Right lobe of liver (tissue), 6 donors: ENCODE results near the gene MTA2. TPM values are rescaled to one million over a fixed set of nuclear protein-coding genes. Genes with fewer than 3 reads are reported as not detected.
"Not testable (repeated sequence)": the region's sequence is repeated elsewhere in the genome, so short reads cannot be mapped to it uniquely, and the experiment has no call there.

Source experiments
- ATAC-seq, 4 donors: fragments of 200-7000 bp; cut with Tn5 transposase; one replicate each; pipeline ENCODE4 v1.9.1; 2020; ENCODE audit warnings: mild to moderate bottlenecking in 4 of 4, moderate library complexity in 4 of 4
- DNase-seq, 3 donors: peaks; one replicate each; pipeline ENCODE4 v3.0.0-alpha.2; 2020
- H3K27ac ChIP-seq, 3 donors: fragments of 200-600 bp; one replicate each; pipeline ENCODE4 v1.8.0; 2022
- H3K27me3 ChIP-seq, 2 donors: fragments of 200-600 bp; one replicate each; pipeline ENCODE4 v1.8.0; 2022
- H3K36me3 ChIP-seq, 4 donors: fragments of 200-600 bp; sonication (generic) in 1 of 4; one replicate each; pipeline versions ENCODE4 v1.5.1 to v1.8.0; 2017 to 2022; ENCODE audit warnings: control low read depth in 1 of 4
- H3K4me1 ChIP-seq, 4 donors: fragments of 200-600 bp; sonication (generic) in 1 of 4; one replicate each; pipeline versions ENCODE4 v1.5.1 to v1.8.0; 2017 to 2022; ENCODE audit warnings: control low read depth in 1 of 4
- H3K4me3 ChIP-seq, 3 donors: fragments of 200-600 bp; one replicate each; pipeline ENCODE4 v1.8.0; 2022
- H3K9me3 ChIP-seq, 4 donors: fragments of 200-600 bp; sonication (generic) in 1 of 4; one replicate each; pipeline versions ENCODE4 v1.5.1 to v1.8.0; 2017 to 2022; ENCODE audit warnings: control low read depth in 1 of 4
- POLR2A ChIP-seq: fragments of 450-650 bp; IDR thresholded peaks from one replicate; pipeline ENCODE4 v1.6.1; 2017; ENCODE audit warnings: antibody characterized with exemption, mild to moderate bottlenecking
- WGBS: methylation state at CpG from one replicate; pipeline ENCODE4 v1.1.6; 2018; ENCODE audit warnings: low coverage, low lambda C conversion rate; ENCODE audit not compliant: insufficient coverage; ENCODE audit errors: missing lambda C conversion rate; 5-methylcytosine and 5-hydroxymethylcytosine counted together
- intact Hi-C, 2 donors: fragments of 100-400 bp; cut with DNase I; formaldehyde crosslinking; loops; one replicate each; pipeline versions ENCODE4 v1.11.2 to v1.14.1; 2022
- total RNA-seq, 6 experiments: library from RNA; depleted of rRNA in 2 of 6; stranded (reverse); fragments of >200 nt in 2 of 6; fragmentation: NEBNext Ultra II Directional in 3 of 6; extraction: Animal tissue kit (Norgen Biotek cat#: 25700) in 3 of 6; gene quantifications; one replicate each; pipeline versions ENCODE4 v1.1.0 to v1.2.4, GENCODE V29; 2016 to 2023
- TF ChIP-seq, protein P1 (sequence below), 4 donors: fragments of 200-600 bp in 3 of 4; fragments of 450-650 bp in 1 of 4; IDR thresholded peaks; one replicate each; pipeline versions ENCODE4 v1.5.1 to v1.8.0; 2016 to 2022; ENCODE audit warnings: antibody characterized with exemption in 4 of 4, mild to moderate bottlenecking in 2 of 4
- donor health status: DM: no; HTN: yes; CAD: no.
- donor health status: DM: no; HTN: no; CAD: no.
- donor health status: DM: no; HTN: no; CAD: no.
- donor health status: DM: no; HTN: yes; CAD: no.
- donor health status: DM: no; HTN: yes; CAD: no.

Gene MTA2
- total RNA-seq, 6 experiments from 2014 or later: 20.0 to 38.0 (median 31.8) TPM

DNA sequence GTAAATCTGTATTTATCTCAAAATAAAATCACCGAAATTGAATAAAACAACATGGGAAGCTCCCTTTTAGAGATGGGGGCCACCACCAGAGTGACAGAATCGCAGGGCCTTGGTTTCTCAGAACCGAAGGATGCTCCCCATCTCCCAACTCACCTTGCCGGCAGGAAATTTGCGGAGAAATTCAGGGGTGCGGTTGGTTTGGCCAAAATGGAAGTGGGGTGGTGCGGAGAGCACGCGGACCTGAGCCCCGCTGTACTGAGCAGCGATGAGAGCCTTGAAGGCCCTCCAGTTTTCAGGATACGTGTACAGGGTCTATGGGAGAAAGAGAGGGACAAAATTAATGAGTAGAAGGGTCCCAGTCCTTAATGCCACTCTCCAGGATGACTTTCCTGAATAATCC lies 29.2 kb downstream of the MTA2 start:
- ATAC-seq (no peak), DNase-seq (peak in 1 of 3 donors; percentile 35)
- Histone ChIP-seq H3K9me3 (no peaks in the 10 kb centered on the region), H3K27ac (peak overlapping the region in 1 of 3 donors; percentile 47), H3K4me1 (peaks cover 0 to 26% (median 0%) of the 10 kb centered on the region in 4 donors), H3K36me3 (peaks cover 0 to 57% (median 24%) of the 10 kb centered on the region in 4 donors), H3K4me3 (peak overlapping the region; percentile 74 to 94 (median 86)), H3K27me3 (no peaks in the 10 kb centered on the region)
- 77% methylated on average over 12 of the region's 12 CpGs for WGBS
- TF ChIP-seq, protein P1, sequence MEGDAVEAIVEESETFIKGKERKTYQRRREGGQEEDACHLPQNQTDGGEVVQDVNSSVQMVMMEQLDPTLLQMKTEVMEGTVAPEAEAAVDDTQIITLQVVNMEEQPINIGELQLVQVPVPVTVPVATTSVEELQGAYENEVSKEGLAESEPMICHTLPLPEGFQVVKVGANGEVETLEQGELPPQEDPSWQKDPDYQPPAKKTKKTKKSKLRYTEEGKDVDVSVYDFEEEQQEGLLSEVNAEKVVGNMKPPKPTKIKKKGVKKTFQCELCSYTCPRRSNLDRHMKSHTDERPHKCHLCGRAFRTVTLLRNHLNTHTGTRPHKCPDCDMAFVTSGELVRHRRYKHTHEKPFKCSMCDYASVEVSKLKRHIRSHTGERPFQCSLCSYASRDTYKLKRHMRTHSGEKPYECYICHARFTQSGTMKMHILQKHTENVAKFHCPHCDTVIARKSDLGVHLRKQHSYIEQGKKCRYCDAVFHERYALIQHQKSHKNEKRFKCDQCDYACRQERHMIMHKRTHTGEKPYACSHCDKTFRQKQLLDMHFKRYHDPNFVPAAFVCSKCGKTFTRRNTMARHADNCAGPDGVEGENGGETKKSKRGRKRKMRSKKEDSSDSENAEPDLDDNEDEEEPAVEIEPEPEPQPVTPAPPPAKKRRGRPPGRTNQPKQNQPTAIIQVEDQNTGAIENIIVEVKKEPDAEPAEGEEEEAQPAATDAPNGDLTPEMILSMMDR (IDR thresholded peaks at IDR 0.05): no peak
- TF ChIP-seq POLR2A: no peak
- intact Hi-C loops: no loop called here

DNA sequence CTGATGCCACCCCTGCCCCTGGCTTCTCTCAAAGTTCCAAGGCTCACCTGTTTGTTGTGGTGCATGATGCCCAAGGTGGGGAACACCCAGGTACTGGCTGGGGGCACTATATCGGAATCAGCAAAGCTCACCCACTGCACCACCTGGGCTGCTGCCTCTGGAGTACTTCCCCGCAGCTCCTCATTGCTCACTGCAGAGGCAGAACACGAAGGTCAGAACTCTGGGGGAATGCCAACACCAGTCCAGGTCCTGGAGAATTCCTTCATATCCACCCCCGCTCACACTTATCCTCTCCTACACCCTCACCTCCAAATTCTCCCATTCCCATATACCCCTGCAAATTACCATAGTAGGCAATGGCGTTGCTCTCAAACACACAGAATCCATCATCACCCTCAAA lies 30.2 kb downstream of the MTA2 start:
- peaks cover 0 to 30% (median 2%) of the 10 kb centered on the region in 4 donors for H3K4me1 ChIP-seq
- H3K4me3 ChIP-seq, H3K9me3 ChIP-seq, intact Hi-C loops, H3K27ac ChIP-seq, H3K27me3 ChIP-seq, ATAC-seq: not testable (repeated sequence)
- 77% methylated on average over 4 of the region's 5 CpGs for WGBS
- peak in 1 of 3 donors; percentile 5 for DNase-seq
- peaks cover 0 to 63% (median 30%) of the 10 kb centered on the region in 4 donors for H3K36me3 ChIP-seq

DNA sequence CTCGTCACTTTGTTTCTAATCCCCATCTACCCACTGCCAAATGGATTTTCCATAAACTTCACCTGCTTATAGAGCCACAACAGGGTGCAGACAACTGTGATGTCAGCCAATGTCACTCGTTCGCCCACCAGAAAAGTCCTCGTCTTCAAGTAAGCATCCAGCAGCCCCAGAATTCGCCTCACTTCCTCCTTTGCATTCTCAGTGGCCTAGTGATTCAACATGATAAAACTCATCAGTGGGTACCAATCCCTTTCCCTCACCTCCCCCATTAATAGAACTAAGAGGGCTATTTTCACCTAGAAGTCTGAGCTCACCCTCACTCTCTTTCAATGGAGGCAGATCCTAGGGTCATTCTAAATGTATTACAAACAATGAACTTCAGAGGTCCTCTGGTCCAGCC lies 30.8 kb downstream of the MTA2 start:
- DNase-seq, intact Hi-C loops, H3K27me3 ChIP-seq, H3K27ac ChIP-seq, H3K4me3 ChIP-seq, ATAC-seq, H3K9me3 ChIP-seq: not testable (repeated sequence)
- 87% methylated on average over 4 of the region's 5 CpGs for WGBS
- H3K36me3 ChIP-seq: peaks cover 0 to 63% (median 33%) of the 10 kb centered on the region in 4 donors
- H3K4me1 ChIP-seq: peaks cover 0 to 36% (median 5%) of the 10 kb centered on the region in 4 donors

DNA sequence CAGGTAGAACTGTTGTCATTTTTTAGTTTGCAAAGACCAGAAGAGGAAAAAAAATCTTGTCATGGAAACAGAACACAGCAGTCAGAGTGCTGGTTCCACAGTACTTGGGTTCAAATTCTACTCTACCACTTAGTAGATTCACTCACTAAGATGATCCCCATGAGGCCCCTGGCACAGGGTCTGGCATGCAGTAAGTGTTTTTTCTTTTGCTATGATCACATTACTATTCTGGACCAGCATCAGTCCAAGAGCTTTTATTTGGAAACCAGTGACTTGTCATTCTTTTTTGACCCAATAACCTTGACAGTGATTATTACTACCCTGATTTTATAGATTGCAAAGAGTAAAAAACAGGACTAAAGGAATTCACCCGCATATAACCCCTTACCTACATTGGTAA lies 32.1 kb downstream of the MTA2 start:
- H3K4me1 ChIP-seq: peaks cover 0 to 39% (median 11%) of the 10 kb centered on the region in 4 donors
- no peak overlapping the region for H3K4me3 ChIP-seq
- 64% methylated on average over 1 of the region's 1 CpG for WGBS
- ATAC-seq: no peak
- intact Hi-C loops: no loop called here
- no peak for TF ChIP-seq POLR2A
- TF ChIP-seq, protein P1 (IDR thresholded peaks at IDR 0.05): no peak
- peaks cover 0 to 66% (median 35%) of the 10 kb centered on the region in 4 donors for H3K36me3 ChIP-seq
- no peak overlapping the region for H3K27ac ChIP-seq
- H3K27me3 ChIP-seq: no peaks in the 10 kb centered on the region
- no peaks in the 10 kb centered on the region for H3K9me3 ChIP-seq
- DNase-seq: no peak

DNA sequence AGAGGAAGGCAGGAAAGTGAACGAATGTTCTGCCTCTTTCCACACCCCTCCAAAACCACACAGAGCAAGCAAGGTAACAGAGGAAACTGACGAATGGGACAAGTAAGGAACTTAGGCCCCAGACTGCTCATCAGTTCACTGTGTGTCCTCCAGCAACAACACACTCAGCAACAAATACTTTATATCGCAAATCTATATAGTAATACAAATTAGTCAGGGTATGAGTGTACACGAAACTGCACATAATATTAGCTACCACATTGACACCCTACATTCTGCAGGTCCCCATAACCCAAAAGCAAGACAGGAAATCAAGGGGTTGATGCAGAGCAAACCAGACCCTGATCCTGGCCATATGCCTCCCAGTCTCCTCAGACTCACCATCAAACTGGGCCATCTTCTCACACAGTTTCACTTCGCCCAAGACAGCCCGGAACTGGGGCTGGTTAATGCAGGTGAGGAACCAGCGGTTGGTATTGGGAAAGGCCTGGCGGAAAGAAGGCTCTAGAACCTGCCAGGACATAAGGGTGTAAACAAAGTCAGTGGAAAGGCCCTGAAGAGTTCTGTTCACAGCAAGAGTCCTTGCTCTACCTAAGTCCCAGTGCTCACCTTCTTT lies 34.5 kb downstream of the MTA2 start:
- Histone ChIP-seq H3K36me3 (peaks cover 0 to 76% (median 41%) of the 10 kb centered on the region in 4 donors), H3K4me3 (no peak overlapping the region), H3K4me1 (peaks cover 0 to 31% (median 13%) of the 10 kb centered on the region in 4 donors), H3K27me3 (no peaks in the 10 kb centered on the region), H3K27ac (no peak overlapping the region), H3K9me3 (no peaks in the 10 kb centered on the region)
- ATAC-seq (peak in 1 of 4 donors; percentile 22), DNase-seq (peak in 1 of 3 donors; percentile 20)
- 59% methylated on average over 4 of the region's 8 CpGs for WGBS
- intact Hi-C loops: no loop called here
- TF ChIP-seq, protein P1 (IDR thresholded peaks at IDR 0.05): no peak
- TF ChIP-seq POLR2A: no peak
